Heart left ventricle (tissue), 16 donors: ENCODE measurements around the gene NECTIN2. TPM values are rescaled to one million over a fixed set of nuclear protein-coding genes. Genes with fewer than 3 reads are reported as not detected.

Experiments
- ATAC-seq, 4 donors: fragments of 200-7000 bp; cut with Tn5 transposase; one replicate each; pipeline ENCODE4 v1.9.1; 2020 to 2022; ENCODE audit warnings: moderate library complexity in 4 of 4, mild to moderate bottlenecking in 3 of 4, moderate number of reproducible peaks in 1 of 4
- DNase-seq, 5 donors: peaks; one replicate each; pipeline ENCODE4 v3.0.0-alpha.2; 2020
- H3K27ac ChIP-seq, 12 donors: fragments of 200-600 bp; sonication (generic) in 4 of 12; one replicate each; pipeline versions ENCODE4 v1.5.0 to v1.8.0; 2016 to 2022; ENCODE audit warnings: mild to moderate bottlenecking in 2 of 12
- H3K27me3 ChIP-seq, 9 donors: fragments of 200-600 bp; sonication (generic) in 2 of 9; one replicate each; pipeline versions ENCODE4 v1.5.1 to v1.8.0; 2016 to 2022; ENCODE audit warnings: mild to moderate bottlenecking in 3 of 9
- H3K36me3 ChIP-seq, 9 donors: fragments of 200-600 bp; sonication (generic) in 2 of 9; one replicate each; pipeline versions ENCODE4 v1.5.0 to v1.8.0; 2018 to 2022; ENCODE audit warnings: mild to moderate bottlenecking in 2 of 9
- H3K4me1 ChIP-seq, 12 donors: fragments of 200-600 bp; sonication (generic) in 4 of 12; one replicate each; pipeline versions ENCODE4 v1.5.0 to v1.8.0; 2016 to 2022; ENCODE audit warnings: mild to moderate bottlenecking in 3 of 12
- H3K4me3 ChIP-seq, 12 donors: fragments of 200-600 bp; sonication (generic) in 4 of 12; one replicate each; pipeline versions ENCODE4 v1.5.0 to v1.8.0; 2017 to 2022; ENCODE audit warnings: mild to moderate bottlenecking in 9 of 12, moderate library complexity in 4 of 12
- H3K9me3 ChIP-seq, 12 donors: fragments of 200-600 bp; sonication (generic) in 4 of 12; one replicate each; pipeline versions ENCODE4 v1.5.0 to v1.8.0; 2016 to 2022; ENCODE audit warnings: mild to moderate bottlenecking in 1 of 12
- CTCF ChIP-seq, 12 donors: fragments of 200-600 bp; sonication (generic) in 4 of 12; IDR thresholded peaks; one replicate each; pipeline versions ENCODE4 v1.5.0 to v1.8.0; 2018 to 2022; ENCODE audit warnings: antibody characterized with exemption in 12 of 12, mild to moderate bottlenecking in 5 of 12
- POLR2A ChIP-seq, 2 donors: fragments of 450-650 bp; IDR thresholded peaks; one replicate each; pipeline ENCODE4 v1.6.1; 2017; ENCODE audit warnings: antibody characterized with exemption in 2 of 2, mild to moderate bottlenecking in 2 of 2, moderate library complexity in 2 of 2
- WGBS, 4 donors: extraction: QIAGEN DNeasy Blood & Tissue Kit in 2 of 4; methylation state at CpG; one replicate each; pipeline versions ENCODE4 v1.1.5 to v1.1.7; 2013 to 2018; 5-methylcytosine and 5-hydroxymethylcytosine counted together
- intact Hi-C, 10 donors: fragments of 100-400 bp; cut with DNase I; formaldehyde crosslinking; loops; one replicate each; pipeline versions ENCODE4 v1.11.1 to v1.14.2; 2022
- polyA plus RNA-seq, 2 donors: library from polyadenylated mRNA; stranded (reverse); fragments of 200-250 nt; gene quantifications; one replicate each; pipeline ENCODE4 v1.2.3, GENCODE V29; 2013
- total RNA-seq, 9 donors: library from RNA; depleted of rRNA in 2 of 9; stranded (reverse); fragments of >200 nt in 2 of 9; fragmentation: NEBNext Ultra II Directional in 3 of 9; extraction: Animal tissue kit (Norgen Biotek cat#: 25700) in 3 of 9; gene quantifications; one replicate each; pipeline versions ENCODE4 v1.1.0 to v1.2.4, GENCODE V29; 2016 to 2023
- donor health status: ischemic (EF 13 %, LVEDD 7.1; RV severe dilation, severe dysfunction).
- donor health status: healthy with polysubstance abuse.
- donor health status: DM: no; HTN: yes; CAD: no.
- donor health status: DM: no; HTN: no; CAD: no.
- donor health status: ischemic (EF 25% LVEDD 6.9; RV normal size, moderate dysfunction).
- donor health status: ischemic (EF 25% LVEDD 5.7; RV mildly dilated, moderate dysfunction).
- donor health status: healthy.
- donor health status: DM: yes; HTN: yes; CAD: no.
- donor health status: ischemic (EF 35%, LVEDD 5.7; RV mildly dilated, moderate dysfunction).
- donor health status: nonischemic (EF 11% LVEDD 7.7; RV severe dilation, severe dysfunction).
- donor health status: DM: yes; HTN: yes; CAD: no.
- donor health status: PGD.
- donor health status: ischemic (EF 29% LVEDD 5.4; RV normal size, mild dysfunction).
- donor health status: nonischemic (EF 23%, LVEDD 6.1; RV moderate dilation, normal function).

The NECTIN2 gene
- total and polyA plus RNA-seq, 11 donors = 37.0 to 99.6 (median 57.6) TPM

- TF ChIP-seq CTCF (IDR thresholded peaks at IDR 0.05) (no peak), POLR2A (IDR thresholded peaks at IDR 0.05) (no peak)
Observed at GRCh38 chr19:44897835-44898234, 51.7 kb downstream of the NECTIN2 start.

DNA sequence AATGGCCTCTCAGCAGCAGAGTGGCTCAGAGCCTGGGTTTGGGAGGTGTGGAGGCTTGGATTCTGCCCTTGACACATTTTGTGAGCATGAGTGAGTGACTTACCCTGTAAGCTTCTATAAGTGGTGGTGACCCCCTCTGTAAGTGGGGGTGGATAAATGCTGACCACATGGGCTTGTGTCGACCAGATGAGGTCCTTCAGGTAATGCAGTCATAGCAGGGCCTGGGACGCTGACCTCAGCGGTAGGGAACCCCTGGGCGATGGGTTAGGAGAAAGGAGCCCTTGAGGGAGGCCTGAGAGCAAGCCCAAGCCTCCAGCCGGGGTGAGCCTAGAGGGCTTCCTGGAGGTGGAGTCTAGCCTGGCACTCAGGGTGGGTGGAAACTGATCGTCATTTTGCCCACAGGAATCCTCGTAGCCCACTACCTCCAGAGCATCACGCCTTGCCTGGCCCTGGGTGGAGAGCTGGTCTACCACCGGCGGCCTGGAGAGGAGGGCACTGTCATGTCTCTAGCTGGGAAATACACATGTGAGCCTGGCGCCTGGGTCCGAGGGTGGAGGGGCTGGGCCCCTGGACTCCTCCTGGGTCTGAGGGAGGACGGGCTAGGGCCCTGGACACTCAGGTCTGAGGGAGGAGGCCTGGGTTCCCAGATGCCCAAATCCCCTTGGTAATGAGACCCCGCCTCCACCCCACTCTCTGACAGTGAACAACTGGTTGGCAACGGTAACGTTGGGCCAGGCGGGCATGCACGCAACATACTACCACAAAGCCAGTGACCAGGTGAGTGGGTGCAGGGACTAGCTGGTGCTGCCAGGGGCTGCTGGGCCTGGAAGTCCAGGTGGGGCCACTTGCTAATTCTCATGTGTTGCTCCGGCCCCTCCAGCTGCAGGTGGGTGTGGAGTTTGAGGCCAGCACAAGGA lies 54.5 kb downstream of the NECTIN2 start:
- no peak for DNase-seq
- 81 to 96% (median 94%) methylated on average over 5 to 19 of the region's 19 CpGs for WGBS, 4 donors
- H3K27ac ChIP-seq = no peak overlapping the region
- peaks cover 0 to 13% (median 4%) of the 10 kb centered on the region in 12 donors for H3K4me1 ChIP-seq
- no peak overlapping the region for H3K4me3 ChIP-seq
- intact Hi-C loops = loop anchor here in 8 of 10 donors (5.0 to 10.0 kb wide), 8 partner anchors 52 to 444 kb away; partner anchors contain the start of genes EXOC3L2 (in 1 of the 8) and KLC3 (in 1 of the 8)
- TF ChIP-seq POLR2A (IDR thresholded peaks at IDR 0.05) = no peak
- TF ChIP-seq CTCF (IDR thresholded peaks at IDR 0.05) = no peak
- peaks cover 0 to 73% (median 65%) of the 10 kb centered on the region in 9 donors for H3K36me3 ChIP-seq
- H3K9me3 ChIP-seq = no peaks in the 10 kb centered on the region
- no peak for ATAC-seq
- H3K27me3 ChIP-seq = peaks cover 0 to 12% (median 5%) of the 10 kb centered on the region in 9 donors

More at GRCh38 chr19:44897835-44898234, 51.7 kb downstream of the NECTIN2 start:
- ATAC-seq = no peak
- WGBS, 4 donors = 91 to 95% (median 93%) methylated on average over 8 of the region's 8 CpGs
- no peaks in the 10 kb centered on the region for H3K9me3 ChIP-seq
- no peak overlapping the region for H3K27ac ChIP-seq
- H3K36me3 ChIP-seq = peaks cover 0 to 93% (median 88%) of the 10 kb centered on the region in 9 donors
- H3K4me1 ChIP-seq = peaks cover 0 to 6% (median 0%) of the 10 kb centered on the region in 12 donors
- DNase-seq = no peak
- intact Hi-C loops = loop anchor here in 1 of 10 donors (10.0 kb wide), 1 partner anchor 157 kb away; no protein-coding TSS in a partner anchor
- H3K27me3 ChIP-seq = no peaks in the 10 kb centered on the region
- H3K4me3 ChIP-seq = no peak overlapping the region

DNA sequence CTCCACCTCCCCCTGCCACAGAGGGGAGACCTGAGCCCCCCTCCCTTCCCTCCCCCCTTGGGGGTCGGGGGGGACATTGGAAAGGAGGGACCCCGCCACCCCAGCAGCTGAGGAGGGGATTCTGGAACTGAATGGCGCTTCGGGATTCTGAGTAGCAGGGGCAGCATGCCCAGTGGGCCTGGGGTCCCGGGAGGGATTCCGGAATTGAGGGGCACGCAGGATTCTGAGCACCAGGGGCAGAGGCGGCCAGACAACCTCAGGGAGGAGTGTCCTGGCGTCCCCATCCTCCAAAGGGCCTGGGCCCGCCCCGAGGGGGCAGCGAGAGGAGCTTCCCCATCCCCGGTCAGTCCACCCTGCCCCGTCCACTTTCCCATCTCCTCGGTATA lies 57.1 kb downstream of the NECTIN2 start:
- Histone ChIP-seq H3K9me3 (no peaks in the 10 kb centered on the region), H3K27me3 (peaks cover 0 to 34% (median 15%) of the 10 kb centered on the region in 9 donors), H3K27ac (no peak overlapping the region), H3K36me3 (peaks cover 0 to 47% (median 39%) of the 10 kb centered on the region in 9 donors), H3K4me1 (peaks cover 0 to 23% (median 6%) of the 10 kb centered on the region in 12 donors), H3K4me3 (no peak overlapping the region)
- DNase-seq (no peak), ATAC-seq (peak in 3 of 4 donors; percentile 3 to 11 (median 9))
- TF ChIP-seq POLR2A (IDR thresholded peaks at IDR 0.05) = no peak
- no peak for TF ChIP-seq CTCF (IDR thresholded peaks at IDR 0.05)
- intact Hi-C loops = loop anchor here in 9 of 10 donors (1.0 to 10.0 kb wide), 11 partner anchors 48 to 442 kb away; partner anchors contain the start of genes EXOC3L2 (in 1 of the 9) and KLC3 (in 1 of the 9)
- WGBS, 4 donors = 68 to 81% (median 70%) methylated on average over 14 to 15 of the region's 15 CpGs
